Psoas muscle (tissue), 8 donors: ENCODE results near the gene PDZD2. TPM values are rescaled to one million over a fixed set of nuclear protein-coding genes. Genes with fewer than 3 reads are reported as not detected.
"Not testable (repeated sequence)": the region's sequence is repeated elsewhere in the genome, so short reads cannot be mapped to it uniquely, and the experiment has no call there.

Source experiments
- ATAC-seq, 4 donors: fragments of 200-7000 bp; cut with Tn5 transposase; one replicate each; pipeline ENCODE4 v1.9.1; 2020; ENCODE audit warnings: moderate library complexity in 3 of 4, mild to moderate bottlenecking in 2 of 4
- DNase-seq, 2 donors: peaks; one replicate each; pipeline ENCODE4 v3.0.0-alpha.2; 2020
- H3K27ac ChIP-seq: fragments of 200-600 bp; one replicate; pipeline ENCODE4 v1.8.0; 2022
- H3K27me3 ChIP-seq, 3 donors: fragments of 200-600 bp in 1 of 3; one replicate each; pipeline versions ENCODE4 v1.6.1 to v1.8.0; 2013 to 2022; ENCODE audit warnings: low read length in 2 of 3, mild to moderate bottlenecking in 2 of 3, moderate library complexity in 1 of 3; ENCODE audit not compliant: insufficient read depth in 3 of 3
- H3K36me3 ChIP-seq, 2 donors: fragments of 200-600 bp in 1 of 2; one replicate each; pipeline versions ENCODE4 v1.6.1 to v1.8.0; 2013 to 2022; ENCODE audit warnings: low read depth in 1 of 2, mild to moderate bottlenecking in 1 of 2, moderate library complexity in 1 of 2; ENCODE audit not compliant: insufficient read depth in 1 of 2
- H3K4me1 ChIP-seq: fragments of 200-600 bp; one replicate; pipeline ENCODE4 v1.8.0; 2022
- H3K4me3 ChIP-seq: fragments of 200-600 bp; one replicate; pipeline ENCODE4 v1.8.0; 2022; ENCODE audit warnings: mild to moderate bottlenecking
- H3K9me3 ChIP-seq: fragments of 200-600 bp; one replicate; pipeline ENCODE4 v1.8.0; 2022
- WGBS, 3 donors: extraction: QIAGEN DNeasy Blood & Tissue Kit; methylation state at CpG; one replicate each; pipeline versions ENCODE4 v1.1.6 to v1.1.7; 2013; 5-methylcytosine and 5-hydroxymethylcytosine counted together
- intact Hi-C, 2 donors: fragments of 100-400 bp; cut with DNase I; formaldehyde crosslinking; loops; one replicate each; pipeline versions ENCODE4 v1.11.0 to v1.14.2; 2022
- polyA plus RNA-seq, 3 donors: library from polyadenylated mRNA; stranded (reverse); fragments of 200-250 nt; gene quantifications; one replicate each; pipeline ENCODE4 v1.2.3, GENCODE V29; 2013
- total RNA-seq, 4 donors: library from RNA; stranded (reverse); fragmentation: NEBNext Ultra II Directional in 2 of 4; extraction: Animal tissue kit (Norgen Biotek cat#: 25700) in 2 of 4; gene quantifications; one replicate each; pipeline versions ENCODE4 v1.2.1 to v1.2.4, GENCODE V29; 2021 to 2023
- TF ChIP-seq, protein P1 (sequence below): fragments of 200-600 bp; IDR thresholded peaks from one replicate; pipeline ENCODE4 v1.8.0; 2022; ENCODE audit warnings: antibody characterized with exemption
- donor health status: healthy with polysubstance abuse.
- donor health status: DM: no; HTN: no; CAD: no; lungs with moderate emphysema.
- donor health status: Bipolar disorder and iron deficiency.
- donor health status: healthy.
- donor health status: DM: yes; HTN: yes; CAD: no.
- donor health status: DM: no; HTN: no; CAD: no.
- donor health status: DM: no; HTN: no; CAD: no.
- donor health status: DM: yes; HTN: yes; CAD: no.

Gene PDZD2
- total and polyA plus RNA-seq, 7 donors: 1.4 to 17.5 (median 4.5) TPM

DNA sequence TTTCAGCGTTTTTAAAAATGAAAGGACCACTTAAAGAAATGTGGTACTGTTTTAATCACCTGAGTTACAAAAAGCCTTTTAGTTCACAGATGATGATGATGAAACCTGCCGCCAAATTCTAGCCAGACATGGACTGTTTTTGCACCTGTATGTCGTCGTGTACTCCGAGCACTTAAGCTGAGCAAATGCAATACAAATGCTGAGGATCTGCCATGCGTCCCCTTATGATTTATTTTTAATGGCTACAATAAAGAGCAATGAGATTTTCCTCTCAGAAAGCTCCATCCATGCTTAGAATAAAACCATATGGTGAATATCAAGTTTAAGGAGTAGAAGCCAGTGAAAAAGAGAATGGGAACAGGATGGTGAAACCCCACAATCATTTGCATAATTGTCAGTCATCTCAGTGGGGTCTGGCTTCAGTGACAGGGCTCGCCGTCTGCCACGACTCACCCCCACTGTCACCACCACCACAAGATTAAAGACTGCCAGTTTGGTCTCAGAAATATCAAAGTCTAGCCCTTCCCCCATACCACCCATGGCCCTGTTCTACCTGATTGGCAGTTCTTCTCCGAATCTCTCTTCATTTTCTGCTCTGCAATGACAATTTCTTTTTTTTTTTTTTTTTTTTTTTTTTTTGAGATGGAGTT, 375.3 kb downstream of the PDZD2 start:
- DNase-seq (no peak), ATAC-seq (no peak)
- Histone ChIP-seq H3K36me3 (no peaks in the 10 kb centered on the region), H3K27ac (no peak overlapping the region), H3K4me1 (peaks cover 12% of the 10 kb centered on the region), H3K27me3 (no peaks in the 10 kb centered on the region), H3K9me3 (no peaks in the 10 kb centered on the region), H3K4me3 (no peak overlapping the region)
- WGBS, 3 donors: 84 to 86% (median 86%) methylated on average over 10 of the region's 10 CpGs
- intact Hi-C loops: no loop called here
- TF ChIP-seq, protein P1, sequence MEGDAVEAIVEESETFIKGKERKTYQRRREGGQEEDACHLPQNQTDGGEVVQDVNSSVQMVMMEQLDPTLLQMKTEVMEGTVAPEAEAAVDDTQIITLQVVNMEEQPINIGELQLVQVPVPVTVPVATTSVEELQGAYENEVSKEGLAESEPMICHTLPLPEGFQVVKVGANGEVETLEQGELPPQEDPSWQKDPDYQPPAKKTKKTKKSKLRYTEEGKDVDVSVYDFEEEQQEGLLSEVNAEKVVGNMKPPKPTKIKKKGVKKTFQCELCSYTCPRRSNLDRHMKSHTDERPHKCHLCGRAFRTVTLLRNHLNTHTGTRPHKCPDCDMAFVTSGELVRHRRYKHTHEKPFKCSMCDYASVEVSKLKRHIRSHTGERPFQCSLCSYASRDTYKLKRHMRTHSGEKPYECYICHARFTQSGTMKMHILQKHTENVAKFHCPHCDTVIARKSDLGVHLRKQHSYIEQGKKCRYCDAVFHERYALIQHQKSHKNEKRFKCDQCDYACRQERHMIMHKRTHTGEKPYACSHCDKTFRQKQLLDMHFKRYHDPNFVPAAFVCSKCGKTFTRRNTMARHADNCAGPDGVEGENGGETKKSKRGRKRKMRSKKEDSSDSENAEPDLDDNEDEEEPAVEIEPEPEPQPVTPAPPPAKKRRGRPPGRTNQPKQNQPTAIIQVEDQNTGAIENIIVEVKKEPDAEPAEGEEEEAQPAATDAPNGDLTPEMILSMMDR: no peak

DNA sequence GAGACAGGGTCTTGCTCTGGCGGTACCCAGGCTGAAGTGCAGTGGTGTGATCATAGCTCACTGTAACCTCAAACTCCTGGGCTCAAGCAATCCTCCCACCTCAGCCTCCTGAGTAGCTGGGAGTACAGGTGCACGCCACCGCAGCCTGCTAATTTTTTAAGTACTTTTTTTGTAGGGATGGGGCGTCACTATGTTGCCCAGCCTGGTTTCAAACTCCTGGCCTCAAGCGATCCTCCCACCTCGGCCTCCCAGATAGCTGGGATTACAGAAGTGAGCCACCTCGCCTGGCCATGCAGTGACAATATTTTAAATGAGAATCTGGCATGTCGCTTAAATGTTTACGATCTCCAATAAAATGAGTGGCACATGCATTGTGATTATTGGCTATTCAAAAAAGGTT, 376.3 kb downstream of the PDZD2 start:
- 94 to 98% (median 97%) methylated on average over 9 of the region's 9 CpGs for WGBS, 3 donors
- DNase-seq, H3K4me3 ChIP-seq, intact Hi-C loops, H3K9me3 ChIP-seq, H3K36me3 ChIP-seq, H3K27me3 ChIP-seq, ATAC-seq, H3K27ac ChIP-seq: not testable (repeated sequence)
- H3K4me1 ChIP-seq: peaks cover 12% of the 10 kb centered on the region

DNA sequence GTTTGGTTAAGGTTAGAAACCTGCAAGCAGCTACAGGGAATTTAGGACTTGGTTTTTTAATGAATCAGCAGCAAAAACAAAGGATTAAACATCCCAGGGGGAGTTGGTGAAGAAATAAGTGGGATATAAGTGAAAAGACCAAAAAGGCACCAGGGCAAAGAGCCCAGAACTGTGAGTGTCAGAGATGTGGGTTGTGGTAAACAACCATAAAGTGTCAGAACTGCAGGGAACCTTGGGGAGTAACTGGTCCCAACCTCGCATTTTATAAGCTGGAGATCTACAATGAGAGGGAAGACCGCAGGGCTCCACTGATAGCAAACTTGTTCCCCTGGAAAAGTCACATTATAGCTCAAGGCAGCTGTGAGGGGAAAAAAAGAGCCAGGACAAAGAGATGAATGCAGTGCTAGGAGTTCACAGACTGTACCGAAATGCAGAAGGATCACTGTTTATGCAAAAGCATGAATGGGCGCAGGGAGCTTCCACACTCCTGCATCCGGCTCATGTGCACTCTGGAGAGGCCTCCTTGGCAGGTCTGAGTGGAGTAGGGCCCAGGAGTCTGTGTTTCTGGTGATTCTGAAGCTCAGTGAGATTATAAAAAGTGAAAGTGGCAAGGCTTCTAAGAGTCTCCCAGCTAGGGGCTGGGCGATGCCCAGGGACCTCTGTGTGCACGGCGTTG, 378.9 kb downstream of the PDZD2 start:
- no peak overlapping the region for H3K27ac ChIP-seq
- peaks cover 12% of the 10 kb centered on the region for H3K4me1 ChIP-seq
- TF ChIP-seq, protein P1: no peak
- no peaks in the 10 kb centered on the region for H3K27me3 ChIP-seq
- DNase-seq: no peak
- peak in 3 of 4 donors; percentile 34 to 64 (median 52) for ATAC-seq
- H3K36me3 ChIP-seq: no peaks in the 10 kb centered on the region
- intact Hi-C loops: no loop called here
- H3K9me3 ChIP-seq: no peaks in the 10 kb centered on the region
- no peak overlapping the region for H3K4me3 ChIP-seq
- WGBS, 3 donors: 65 to 80% (median 76%) methylated on average over 8 of the region's 8 CpGs

DNA sequence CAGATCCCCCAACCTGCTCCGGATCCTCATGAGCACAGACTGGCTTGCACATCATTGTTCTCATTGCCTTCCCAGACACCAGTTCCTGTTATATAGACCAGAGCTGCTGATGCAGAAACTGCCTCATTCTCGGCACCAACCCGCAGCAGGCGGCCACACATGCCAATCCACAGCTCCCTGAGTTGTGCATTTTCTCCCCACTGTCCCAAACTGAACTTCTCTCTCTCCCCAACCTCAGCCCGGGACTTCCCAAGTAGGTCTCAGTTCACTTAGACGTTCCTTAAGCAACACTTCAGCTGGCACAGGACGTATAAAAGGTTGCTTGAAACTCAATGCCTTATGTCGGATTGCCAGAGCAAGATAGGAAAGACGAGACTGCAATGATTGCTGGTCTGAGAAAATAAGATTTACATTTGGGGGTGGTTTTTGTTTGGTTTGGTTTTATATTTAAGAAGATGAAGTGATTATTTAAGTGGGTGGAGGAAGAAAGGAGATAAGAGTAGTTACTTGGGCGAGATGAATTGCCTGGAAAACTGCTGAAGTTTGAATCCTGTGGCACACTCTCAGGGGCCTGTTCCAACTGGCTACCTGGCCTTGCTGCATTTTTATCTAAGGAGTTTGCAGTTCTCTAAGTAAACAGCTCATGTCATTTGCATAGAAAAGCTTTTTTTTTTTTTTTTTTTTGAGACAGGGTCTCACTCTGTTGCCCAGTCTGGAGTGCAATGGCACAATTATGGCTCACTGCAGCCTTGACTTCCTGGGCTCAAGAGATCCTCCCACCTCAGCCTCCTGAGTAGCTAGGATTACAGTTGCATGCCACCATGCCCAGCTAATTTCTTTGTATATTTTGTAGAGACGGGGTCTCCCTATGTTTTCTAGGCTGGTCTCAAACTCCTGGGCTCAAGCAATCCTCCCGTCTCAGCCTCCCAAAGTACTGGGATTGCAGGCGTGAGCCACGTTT, 379.8 kb downstream of the PDZD2 start:
- Histone ChIP-seq H3K9me3 (no peaks in the 10 kb centered on the region), H3K27ac (no peak overlapping the region), H3K27me3 (no peaks in the 10 kb centered on the region), H3K4me3 (no peak overlapping the region), H3K4me1 (peaks cover 12% of the 10 kb centered on the region), H3K36me3 (no peaks in the 10 kb centered on the region)
- no peak for DNase-seq
- intact Hi-C loops: no loop called here
- peak; percentile 29 to 83 (median 74) for ATAC-seq
- WGBS, 3 donors: 47 to 71% (median 60%) methylated on average over 14 of the region's 14 CpGs
- TF ChIP-seq, protein P1: no peak

DNA sequence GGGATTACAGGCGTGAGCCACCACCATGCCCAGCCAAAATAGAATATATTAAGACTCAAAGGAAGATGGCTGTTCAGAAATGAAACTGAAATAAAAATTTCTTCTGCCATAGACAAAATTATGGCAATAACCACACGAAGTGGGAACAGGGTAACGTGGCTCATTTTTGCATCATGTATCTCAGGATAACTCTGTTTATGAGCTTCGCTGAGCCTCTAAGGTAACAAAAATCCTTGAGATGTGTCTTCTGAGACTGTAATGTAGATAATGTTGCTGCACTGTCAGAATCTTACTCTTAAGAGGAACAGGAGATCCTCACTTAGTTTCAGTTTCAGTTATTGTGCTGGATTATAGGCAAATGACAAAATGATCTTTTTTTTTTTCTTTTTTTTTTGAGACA, 381.3 kb downstream of the PDZD2 start:
- no peak overlapping the region for H3K27ac ChIP-seq

More for the DNA sequence above, 381.3 kb downstream of the PDZD2 start:
- ATAC-seq (no peak), DNase-seq (no peak)
- intact Hi-C loops: no loop called here
- Histone ChIP-seq H3K4me1 (peaks cover 12% of the 10 kb centered on the region), H3K27me3 (no peaks in the 10 kb centered on the region), H3K9me3 (no peaks in the 10 kb centered on the region), H3K4me3 (no peak overlapping the region), H3K36me3 (no peaks in the 10 kb centered on the region)
- TF ChIP-seq, protein P1: no peak
- WGBS, 3 donors: 82 to 90% (median 86%) methylated on average over 4 of the region's 4 CpGs
